Measurements from ENCODE around the gene USP47. TPM values are rescaled to one million over a fixed set of nuclear protein-coding genes. Genes with fewer than 3 reads are reported as not detected.

Gene USP47
- total RNA-seq, 1 experiment from 2014 or later = 37.5 TPM

GRCh38 chr11:11916981-11917399, 75.2 kb downstream of the USP47 start:
- peaks cover 12% of the 10 kb centered on the region for H3K4me1 Mint-ChIP-seq (ENCODE audit: low read depth, unreplicated experiment)
- peaks cover 10% of the 10 kb centered on the region for H3K36me3 Mint-ChIP-seq (ENCODE audit: insufficient read depth, unreplicated experiment)
- H3K27me3 Mint-ChIP-seq (ENCODE audit: unreplicated experiment) = no peaks in the 10 kb centered on the region
- H3K27ac Mint-ChIP-seq (ENCODE audit: unreplicated experiment) = peak overlapping the region; percentile 34
- no peak overlapping the region for H3K4me3 Mint-ChIP-seq (ENCODE audit: low read depth, unreplicated experiment)
- no peak for DNase-seq
- intact Hi-C loops (cut with micrococcal nuclease; ENCODE audit: unreplicated experiment) = no loop called here
- BruUV-seq (replicated peaks) = no TSS peak
- CTCF ChIA-PET = no interaction called here
- H3K9me3 Mint-ChIP-seq (ENCODE audit: low read depth, unreplicated experiment) = no peaks in the 10 kb centered on the region
- TF ChIP-seq CTCF (IDR thresholded peaks at IDR 0.05; ENCODE audit: unreplicated experiment) = no peak

- no peak for TF ChIP-seq CTCF (IDR thresholded peaks at IDR 0.05; ENCODE audit: unreplicated experiment)
- no peak for DNase-seq
- intact Hi-C loops (cut with micrococcal nuclease; ENCODE audit: unreplicated experiment) = no loop called here
- Mint-ChIP-seq H3K4me3 (ENCODE audit: low read depth, unreplicated experiment) (no peak overlapping the region), H3K9me3 (ENCODE audit: low read depth, unreplicated experiment) (no peaks in the 10 kb centered on the region), H3K27me3 (ENCODE audit: unreplicated experiment) (no peaks in the 10 kb centered on the region), H3K27ac (ENCODE audit: unreplicated experiment) (no peak overlapping the region), H3K4me1 (ENCODE audit: low read depth, unreplicated experiment) (peaks cover 9% of the 10 kb centered on the region), H3K36me3 (ENCODE audit: insufficient read depth, unreplicated experiment) (no peaks in the 10 kb centered on the region)
- no TSS peak for BruUV-seq (replicated peaks)
- CTCF ChIA-PET = interaction anchor here (0.5 kb wide), 1 partner anchor 1826 kb away, joined by 4 read pairs; no protein-coding TSS in a partner anchor
These were observed 82.1 kb downstream of the USP47 start for GRCh38 chr11:11923828-11924227.

- Mint-ChIP-seq H3K4me1 (ENCODE audit: low read depth, unreplicated experiment) (peaks cover 9% of the 10 kb centered on the region), H3K27me3 (ENCODE audit: unreplicated experiment) (no peaks in the 10 kb centered on the region), H3K27ac (ENCODE audit: unreplicated experiment) (no peak overlapping the region), H3K4me3 (ENCODE audit: low read depth, unreplicated experiment) (no peak overlapping the region), H3K36me3 (ENCODE audit: insufficient read depth, unreplicated experiment) (no peaks in the 10 kb centered on the region), H3K9me3 (ENCODE audit: low read depth, unreplicated experiment) (no peaks in the 10 kb centered on the region)
- no TSS peak for BruUV-seq (replicated peaks)
- TF ChIP-seq CTCF (IDR thresholded peaks at IDR 0.05; ENCODE audit: unreplicated experiment) = no peak
- CTCF ChIA-PET = no interaction called here
- intact Hi-C loops (cut with micrococcal nuclease; ENCODE audit: unreplicated experiment) = loop anchor here (5.0 kb wide), 1 partner anchor 352 kb away; no protein-coding TSS in a partner anchor
- no peak for DNase-seq
These were observed 88.1 kb downstream of the USP47 start for GRCh38 chr11:11929920-11930319.

- intact Hi-C loops (cut with micrococcal nuclease; ENCODE audit: unreplicated experiment) = loop anchor here (1.0 to 5.0 kb wide), 2 partner anchors 113 to 351 kb away; no protein-coding TSS in a partner anchor
- Mint-ChIP-seq H3K27ac (ENCODE audit: unreplicated experiment) (no peak overlapping the region), H3K9me3 (ENCODE audit: low read depth, unreplicated experiment) (no peaks in the 10 kb centered on the region), H3K27me3 (ENCODE audit: unreplicated experiment) (no peaks in the 10 kb centered on the region), H3K36me3 (ENCODE audit: insufficient read depth, unreplicated experiment) (peaks cover 5% of the 10 kb centered on the region), H3K4me3 (ENCODE audit: low read depth, unreplicated experiment) (no peak overlapping the region), H3K4me1 (ENCODE audit: low read depth, unreplicated experiment) (peaks cover 5% of the 10 kb centered on the region)
- no TSS peak for BruUV-seq (replicated peaks)
- TF ChIP-seq CTCF (IDR thresholded peaks at IDR 0.05; ENCODE audit: unreplicated experiment) = peak; percentile 52
- DNase-seq = peak; percentile 20
- CTCF ChIA-PET = interaction anchor here (0.5 to 2.2 kb wide), 4 partner anchors 13 to 357 kb away, joined by 3 to 12 read pairs (median 4); no protein-coding TSS in a partner anchor
These were observed 89.8 kb downstream of the USP47 start for GRCh38 chr11:11931461-11932055.

All from Calu3 (cell line).